ENCODE results near the gene CNIH4.
"Not testable (repeated sequence)": the region's sequence is repeated elsewhere in the genome, so short reads cannot be mapped to it uniquely, and the experiment has no call there.

CNIH4 gene

DNA sequence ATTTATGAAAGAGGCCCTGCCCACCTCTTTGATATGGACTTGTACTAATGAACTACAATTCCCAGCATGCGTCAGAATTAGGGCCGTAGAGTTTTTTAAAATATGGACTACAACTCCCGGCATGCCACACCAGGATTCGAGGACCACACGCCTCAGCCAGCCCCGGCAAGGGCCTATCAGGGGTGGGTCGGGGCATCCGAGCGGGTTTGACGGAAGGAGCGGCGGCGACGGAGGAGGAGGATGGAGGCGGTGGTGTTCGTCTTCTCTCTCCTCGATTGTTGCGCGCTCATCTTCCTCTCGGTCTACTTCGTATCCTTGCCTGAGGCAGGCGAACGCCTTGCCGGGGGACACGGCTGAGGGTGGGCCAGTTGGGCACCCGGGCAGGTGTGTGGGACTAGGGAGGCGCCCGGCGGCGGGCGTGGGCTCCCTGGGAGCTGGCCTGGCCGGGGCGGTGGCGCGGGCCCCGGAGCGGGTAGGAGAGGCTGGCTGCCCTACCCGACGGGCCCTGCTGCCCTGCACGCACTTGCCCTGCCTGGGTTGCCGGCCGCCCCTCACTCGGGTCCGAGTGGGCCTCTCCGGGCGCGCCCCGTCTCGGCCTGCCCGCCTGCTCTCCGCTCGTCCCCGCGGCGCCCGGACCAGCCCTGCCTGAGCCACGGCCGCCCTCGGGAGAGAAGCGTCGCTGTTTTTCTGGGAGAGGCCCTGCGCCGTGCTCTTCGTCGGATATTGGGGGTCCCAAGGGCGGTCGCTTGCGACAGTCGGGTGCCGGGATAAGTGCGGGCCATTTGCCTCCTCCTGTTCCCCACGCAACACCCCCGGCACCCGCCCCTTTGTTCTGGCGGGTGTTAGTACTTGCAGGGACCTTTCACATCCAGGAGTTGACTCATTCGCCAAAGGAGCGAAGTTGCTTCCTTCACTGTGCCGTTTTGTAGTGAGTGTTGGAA lies at the start of gene CNIH4:
Gene CNIH4, plus strand, starts transcription at position 195 of the 941 bp plus-strand sequence. Its CDS starts 46 bp downstream, at position 241.
- DNase-seq, result peak; percentile 88 to 92

- DNase-seq, result no peak
These were observed 48.6 kb upstream of the CNIH4 start for GRCh38 chr1:224308064-224308463.

GRCh38 chr1:224311503-224311902 lies 45.2 kb upstream of the CNIH4 start:
- not testable (repeated sequence) for DNase-seq

GRCh38 chr1:224312025-224312424 lies 44.7 kb upstream of the CNIH4 start:
- no peak for DNase-seq

GRCh38 chr1:224317383-224318045 lies 39.2 kb upstream of the CNIH4 start:
- DNase-seq, result no peak

- no peak for DNase-seq
These were observed 35.0 kb upstream of the CNIH4 start for GRCh38 chr1:224321706-224322105.

DNA sequence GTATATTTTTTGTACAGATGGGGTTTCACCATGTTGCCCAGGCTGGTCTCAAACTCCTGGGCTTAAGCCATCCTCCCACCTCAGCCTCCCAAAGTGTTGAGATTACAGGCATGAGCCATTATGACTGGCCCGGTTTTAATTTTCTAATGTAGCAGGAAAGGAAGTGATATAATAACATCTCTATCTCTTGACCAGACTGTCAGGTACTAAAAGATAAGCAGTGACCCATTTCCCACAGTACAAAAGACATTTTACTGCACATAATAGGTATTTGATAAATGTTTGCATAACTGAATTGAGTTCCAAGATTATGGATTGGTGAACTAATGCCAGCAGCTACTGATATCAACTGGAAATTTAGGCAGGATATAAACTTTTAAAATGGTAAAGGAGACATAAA lies 30.7 kb upstream of the CNIH4 start:
- no peak for DNase-seq

DNA sequence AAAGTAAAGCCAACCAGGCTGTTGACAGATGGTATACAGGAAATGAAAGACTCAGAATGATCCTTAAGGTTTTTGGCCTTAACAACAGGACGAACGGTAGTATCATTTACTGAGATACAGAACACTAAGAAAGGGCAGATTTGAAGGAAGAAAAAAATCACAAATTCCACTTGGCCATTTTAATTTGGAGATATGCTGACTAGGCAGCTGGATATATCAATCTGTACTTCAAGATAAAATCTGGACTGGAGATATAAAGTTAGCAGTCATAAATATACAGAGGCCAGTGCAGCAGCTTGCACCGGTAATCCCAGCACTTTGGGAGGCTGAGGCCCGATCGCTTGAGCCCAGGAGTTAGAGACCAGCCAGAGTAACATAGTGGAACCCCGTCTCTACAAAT lies 28.0 kb upstream of the CNIH4 start:
- no peak for DNase-seq

DNA sequence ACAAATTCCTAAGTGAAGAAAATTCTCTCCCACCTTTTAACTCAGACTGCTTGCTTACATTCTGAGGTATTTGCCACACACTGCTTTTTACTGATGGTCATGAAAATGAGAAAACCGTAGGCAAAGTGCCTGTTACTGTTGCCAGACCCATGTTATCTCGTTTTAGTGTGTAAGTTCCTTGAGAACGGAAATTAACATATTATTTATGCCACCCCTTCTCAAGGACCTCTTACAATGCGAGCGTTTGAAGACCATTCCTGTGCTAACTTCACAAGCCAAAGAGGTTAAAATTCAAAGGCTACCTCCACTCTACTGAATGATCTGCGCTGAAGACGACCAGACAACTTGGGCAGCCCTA lies 27.2 kb upstream of the CNIH4 start:
- no peak for DNase-seq

DNA sequence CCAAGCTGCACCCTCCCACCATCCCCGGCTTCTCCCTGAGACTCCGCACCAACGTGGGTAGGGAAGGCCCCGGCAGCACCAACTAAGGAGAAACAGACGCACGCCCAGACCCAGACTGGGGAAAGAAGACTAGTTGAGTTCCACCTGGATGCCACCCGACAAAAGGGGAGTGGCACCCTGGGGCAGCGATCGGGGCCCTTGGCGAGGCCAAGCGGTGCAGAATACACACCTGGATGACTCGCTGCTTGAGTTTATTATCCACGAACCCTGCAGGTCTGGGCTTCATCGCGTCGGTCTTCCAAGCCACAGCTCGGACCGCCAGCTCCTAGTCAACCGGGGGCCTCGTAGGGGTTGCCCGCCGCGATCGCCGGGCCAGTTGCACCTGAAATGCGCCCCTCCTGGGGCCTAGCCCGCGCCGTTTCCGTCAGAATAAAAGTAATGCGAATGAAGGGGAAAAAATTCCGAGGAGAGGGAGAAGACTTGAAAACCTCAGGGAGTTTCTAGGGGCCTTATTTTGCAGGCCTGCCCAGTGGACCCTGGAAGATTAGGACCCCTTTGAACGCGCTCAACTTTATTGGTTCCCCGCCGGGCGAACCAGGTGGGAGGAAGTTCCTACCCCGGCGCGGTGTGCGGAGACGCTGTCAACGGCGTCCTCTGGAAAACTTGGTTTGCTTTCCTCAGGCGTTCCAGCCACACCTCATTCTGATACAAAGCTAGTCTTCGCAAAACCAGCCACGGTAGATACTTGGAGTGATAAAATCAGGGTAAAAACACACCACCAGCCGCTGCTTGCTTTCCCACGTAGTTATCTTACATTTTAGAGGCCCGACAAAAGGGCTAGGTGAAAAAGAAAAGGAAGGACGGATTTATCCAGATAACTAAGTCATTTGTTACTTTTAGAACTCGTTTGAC lies 26.6 kb upstream of the CNIH4 start, which contains the start of gene NVL:
Gene NVL, minus strand, starts transcription at position 331 of the 912 bp plus-strand sequence. Its CDS starts 45 bp downstream, at position 286.
- DNase-seq, result peak; percentile 81 to 84

- DNase-seq, result no peak
These were observed 25.4 kb upstream of the CNIH4 start for GRCh38 chr1:224331326-224331725.

- no peak for DNase-seq
These were observed 24.9 kb upstream of the CNIH4 start for GRCh38 chr1:224331824-224332223.

GRCh38 chr1:224333309-224333926 lies 23.3 kb upstream of the CNIH4 start:
- DNase-seq, result no peak

GRCh38 chr1:224333939-224334786 lies 22.5 kb upstream of the CNIH4 start:
- DNase-seq, result no peak

DNA sequence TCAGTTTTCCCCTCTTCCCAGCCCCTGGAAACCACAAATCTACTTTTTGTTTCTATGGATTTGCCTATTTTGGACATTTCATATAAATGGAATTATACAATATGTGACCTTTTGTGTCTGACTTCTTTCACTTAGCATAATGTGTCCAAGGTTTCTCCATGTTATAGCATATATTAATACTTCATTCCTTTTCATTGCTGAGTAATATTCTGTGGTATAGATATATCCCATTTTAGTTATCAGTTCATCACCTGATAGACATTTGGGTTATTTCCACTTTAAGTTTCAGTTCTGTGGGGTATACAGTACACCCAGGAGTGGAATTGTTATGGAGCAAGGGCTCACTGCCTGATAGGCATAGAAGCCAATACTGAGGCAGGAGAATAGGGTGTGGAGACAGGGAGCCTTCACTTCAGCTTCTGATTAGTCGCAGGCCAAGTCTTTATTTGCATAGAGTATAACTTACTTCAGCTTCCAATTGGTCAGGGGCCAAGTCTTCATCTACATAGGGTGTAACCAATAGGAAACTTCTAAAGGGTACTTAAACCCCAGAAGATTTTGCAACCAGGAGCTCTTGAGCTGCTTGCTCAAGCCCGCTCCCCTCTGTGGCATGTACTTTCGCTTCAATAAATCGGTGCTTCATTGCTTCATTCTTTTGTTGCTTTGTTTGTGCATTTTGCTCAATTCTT lies 18.4 kb upstream of the CNIH4 start:
- DNase-seq, result no peak

GRCh38 chr1:224339442-224340033 lies 17.1 kb upstream of the CNIH4 start:
- no peak for DNase-seq

GRCh38 chr1:224340453-224341384 lies 16.0 kb upstream of the CNIH4 start:
- peak; percentile 33 to 37 for DNase-seq

DNA sequence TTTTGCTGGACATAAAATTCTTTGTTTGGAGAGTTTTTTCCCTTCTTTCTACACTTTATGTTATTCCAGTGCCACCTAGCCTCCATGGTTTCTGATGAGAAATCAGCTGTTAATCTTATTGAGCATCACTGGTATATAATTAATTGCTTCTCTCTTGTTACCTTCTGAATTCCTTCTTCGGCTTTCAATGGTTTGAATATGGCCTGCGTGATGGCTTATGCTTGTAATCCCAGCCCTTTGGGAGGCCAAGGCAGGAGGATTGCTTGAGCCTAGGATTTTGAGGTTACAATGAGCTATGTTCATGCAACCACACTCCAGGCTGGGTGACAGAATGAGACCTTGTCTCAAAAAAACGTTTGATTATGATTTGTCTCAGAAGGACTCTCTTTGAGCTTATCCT lies 13.0 kb upstream of the CNIH4 start:
- DNase-seq, result no peak

DNA sequence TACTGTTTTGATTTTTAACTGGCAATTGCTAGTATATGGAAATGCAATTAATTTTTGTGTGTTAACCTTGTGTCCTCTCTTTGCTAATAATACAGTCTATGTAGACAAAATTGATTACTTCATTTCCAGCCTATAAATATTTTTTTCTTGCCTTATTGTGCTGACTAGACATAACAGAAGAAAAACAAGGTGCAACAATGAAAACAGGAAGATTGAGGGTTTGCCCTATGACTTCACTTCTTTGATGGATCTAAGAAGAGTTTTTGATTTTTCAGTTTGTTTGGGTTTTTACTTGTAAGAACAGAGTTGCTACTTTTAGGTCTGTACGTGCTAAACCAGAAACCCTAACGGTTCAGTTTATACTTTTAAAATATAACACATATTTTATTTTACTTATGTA lies 8.5 kb upstream of the CNIH4 start:
- no peak for DNase-seq

Data from activated CD4-positive, alpha-beta T cell treated with anti-CD3 and anti-CD28 coated beads, Interleukin-2, amount 50 U/mL, for 48 hours (primary cell).